ENCODE measurements around the gene GPX4. TPM values are rescaled to one million over a fixed set of nuclear protein-coding genes. Genes with fewer than 3 reads are reported as not detected.

Gene GPX4
- total RNA-seq, 1 donor from 2014 or later, result 289 TPM

DNA sequence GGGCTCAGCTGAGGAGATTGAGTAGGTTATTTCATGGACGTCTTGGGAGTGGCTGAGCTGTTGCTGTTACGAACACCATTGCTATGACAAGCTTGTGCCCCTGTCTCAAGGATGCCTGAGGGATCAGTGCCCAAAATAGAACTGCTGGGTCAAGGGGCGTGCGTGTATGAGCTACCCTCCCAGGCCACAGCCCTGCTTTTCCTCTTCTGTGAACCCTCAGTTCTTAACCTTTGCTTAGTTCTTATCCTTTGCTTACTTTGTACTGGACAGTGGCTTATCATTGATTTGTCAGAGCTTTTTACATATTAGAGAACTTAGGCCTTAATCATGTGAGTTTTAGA lies 27.8 kb upstream of the GPX4 start:
- Histone ChIP-seq H3K36me3 (no peaks in the 10 kb centered on the region), H3K4me3 (no peak overlapping the region), H3K27ac (no peak overlapping the region), H3K27me3 (peaks cover 16% of the 10 kb centered on the region), H3K4me2 (no peak overlapping the region), H3F3A (ENCODE audit: low read depth) (peaks cover 28% of the 10 kb centered on the region), H4K20me1 (ENCODE audit: low read depth) (peaks cover 21% of the 10 kb centered on the region), H3K9me3 (ENCODE audit: low read depth) (no peaks in the 10 kb centered on the region), H3K4me1 (no peaks in the 10 kb centered on the region), H3K79me2 (ENCODE audit: low read depth) (no peaks in the 10 kb centered on the region), H3K9ac (no peak overlapping the region), H2AFZ (replicated peaks) (no peak overlapping the region)
- no peaks in the 10 kb centered on the region for H3K36me3 Mint-ChIP-seq
- H3K4me3 Mint-ChIP-seq, result peak overlapping the region; percentile 30
- no peak overlapping the region for H3K27ac Mint-ChIP-seq
- H3K4me1 Mint-ChIP-seq, result peaks cover 7% of the 10 kb centered on the region
- no peak for DNase-seq (ENCODE audit: low spot score)
- peaks cover 14% of the 10 kb centered on the region for H3K27me3 Mint-ChIP-seq (ENCODE audit: insufficient read depth, low read depth)
- TF ChIP-seq EZH2 (IDR thresholded peaks at IDR 0.05) (no peak), CTCF (IDR thresholded peaks at IDR 0.05) (no peak), EZH2phosphoT487 (IDR thresholded peaks at IDR 0.05) (no peak)
- H3K9me3 Mint-ChIP-seq, result peaks cover 3% of the 10 kb centered on the region

GRCh38 chr19:1076951-1077350 lies 26.8 kb upstream of the GPX4 start:
- Histone ChIP-seq H4K20me1 (ENCODE audit: low read depth) (peaks cover 24% of the 10 kb centered on the region), H3K27ac (no peak overlapping the region), H3K36me3 (no peaks in the 10 kb centered on the region), H3K4me1 (peaks cover 5% of the 10 kb centered on the region), H3K79me2 (ENCODE audit: low read depth) (no peaks in the 10 kb centered on the region), H3K9me3 (ENCODE audit: low read depth) (no peaks in the 10 kb centered on the region), H3K27me3 (peaks cover 11% of the 10 kb centered on the region), H2AFZ (replicated peaks) (no peak overlapping the region), H3F3A (ENCODE audit: low read depth) (peaks cover 29% of the 10 kb centered on the region), H3K9ac (no peak overlapping the region), H3K4me2 (no peak overlapping the region), H3K4me3 (no peak overlapping the region)
- no peak for TF ChIP-seq CTCF (IDR thresholded peaks at IDR 0.05)
- Mint-ChIP-seq H3K4me3 (no peak overlapping the region), H3K27ac (no peak overlapping the region), H3K27me3 (ENCODE audit: insufficient read depth, low read depth) (peaks cover 9% of the 10 kb centered on the region), H3K36me3 (no peaks in the 10 kb centered on the region), H3K4me1 (peaks cover 3% of the 10 kb centered on the region), H3K9me3 (no peaks in the 10 kb centered on the region)
- no peak for DNase-seq (ENCODE audit: low spot score)

DNA sequence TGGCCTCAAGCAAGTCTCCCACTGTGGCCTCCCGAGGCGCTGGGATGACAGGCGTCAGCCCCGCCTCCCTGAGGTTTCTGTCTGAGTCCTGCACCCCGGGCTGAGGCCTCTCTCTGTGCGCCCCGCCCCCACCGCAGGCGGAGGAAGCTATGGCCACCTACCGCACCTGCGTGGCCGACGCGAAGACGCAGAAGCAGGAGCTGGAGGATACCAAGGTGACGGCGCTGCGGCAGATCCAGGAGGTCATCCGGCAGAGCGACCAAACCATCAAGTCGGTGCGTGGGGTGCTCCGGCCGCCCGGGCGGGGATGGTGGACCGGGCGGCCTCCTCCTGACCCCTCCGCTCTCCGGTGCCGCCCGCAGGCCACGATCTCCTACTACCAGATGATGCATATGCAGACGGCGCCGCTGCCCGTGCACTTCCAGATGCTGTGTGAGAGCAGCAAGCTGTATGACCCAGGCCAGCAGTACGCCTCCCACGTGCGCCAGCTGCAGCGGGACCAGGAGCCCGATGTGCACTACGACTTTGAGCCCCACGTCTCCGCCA lies 24.2 kb upstream of the GPX4 start:
- Mint-ChIP-seq H3K9me3 (no peaks in the 10 kb centered on the region), H3K36me3 (no peaks in the 10 kb centered on the region), H3K27me3 (ENCODE audit: insufficient read depth, low read depth) (peaks cover 2% of the 10 kb centered on the region), H3K4me1 (peaks cover 2% of the 10 kb centered on the region), H3K27ac (no peak overlapping the region), H3K4me3 (no peak overlapping the region)
- DNase-seq (ENCODE audit: low spot score), result no peak
- Histone ChIP-seq H3K27me3 (peaks cover 4% of the 10 kb centered on the region), H3K36me3 (no peaks in the 10 kb centered on the region), H3K4me1 (peaks cover 10% of the 10 kb centered on the region), H3K4me3 (no peak overlapping the region), H2AFZ (replicated peaks) (no peak overlapping the region), H3K9me3 (ENCODE audit: low read depth) (no peaks in the 10 kb centered on the region), H3K4me2 (no peak overlapping the region), H4K20me1 (ENCODE audit: low read depth) (peaks cover 23% of the 10 kb centered on the region), H3K79me2 (ENCODE audit: low read depth) (no peaks in the 10 kb centered on the region), H3K27ac (no peak overlapping the region), H3F3A (ENCODE audit: low read depth) (peaks cover 16% of the 10 kb centered on the region), H3K9ac (no peak overlapping the region)
- TF ChIP-seq CTCF (IDR thresholded peaks at IDR 0.05) (no peak), EZH2 (IDR thresholded peaks at IDR 0.05) (no peak), EZH2phosphoT487 (IDR thresholded peaks at IDR 0.05) (no peak)

All from neural progenitor cell (in vitro differentiated cells).